HG03060 (cell line): ENCODE data around the gene KRT6B.
"Not testable (repeated sequence)": the region's sequence is repeated elsewhere in the genome, so short reads cannot be mapped to it uniquely, and the experiment has no call there.

Experiments
- ATAC-seq: cut with Tn5 transposase; IDR thresholded peaks from one replicate; pipeline ENCODE4 v1.9.1; 2021; ENCODE audit warnings: low read depth, moderate number of reproducible peaks; ENCODE audit not compliant: unreplicated experiment

The KRT6B gene

GRCh38 chr12:52415870-52416750 is 35.8 kb downstream of the KRT6B start:
- ATAC-seq, result no peak

GRCh38 chr12:52414936-52415335 is 37.0 kb downstream of the KRT6B start:
- no peak for ATAC-seq

GRCh38 chr12:52413782-52414345 is 38.1 kb downstream of the KRT6B start:
- ATAC-seq, result no peak

GRCh38 chr12:52413202-52413601 is 38.7 kb downstream of the KRT6B start:
- no peak for ATAC-seq

GRCh38 chr12:52411815-52412214 is 40.1 kb downstream of the KRT6B start:
- ATAC-seq, result no peak

- not testable (repeated sequence) for ATAC-seq
Observed at GRCh38 chr12:52410589-52411248, 41.2 kb downstream of the KRT6B start.

- no peak for ATAC-seq
Observed at GRCh38 chr12:52407918-52408317, 44.0 kb downstream of the KRT6B start.

- ATAC-seq, result no peak
Observed at GRCh38 chr12:52405922-52406385, 46.0 kb downstream of the KRT6B start, which contains the start of gene KRT82. Gene KRT82 (minus strand): TSS chr12:52406335. CDS start chr12:52406277, 58 bp downstream.

- no peak for ATAC-seq
Observed at GRCh38 chr12:52404951-52405350, 47.0 kb downstream of the KRT6B start.

GRCh38 chr12:52403561-52403960 is 48.4 kb downstream of the KRT6B start:
- ATAC-seq, result no peak

GRCh38 chr12:52402873-52403540 is 48.9 kb downstream of the KRT6B start:
- no peak for ATAC-seq

- ATAC-seq, result no peak
Observed at GRCh38 chr12:52402377-52402776, 49.6 kb downstream of the KRT6B start.

GRCh38 chr12:52401926-52402325 is 50.0 kb downstream of the KRT6B start:
- no peak for ATAC-seq

- ATAC-seq, result no peak
Observed at GRCh38 chr12:52401526-52401925, 50.4 kb downstream of the KRT6B start.

GRCh38 chr12:52400906-52401305 is 51.0 kb downstream of the KRT6B start:
- no peak for ATAC-seq

GRCh38 chr12:52399756-52400155 is 52.2 kb downstream of the KRT6B start:
- ATAC-seq, result no peak

- ATAC-seq, result no peak
Observed at GRCh38 chr12:52398176-52398575, 53.8 kb downstream of the KRT6B start.

- no peak for ATAC-seq
Observed at GRCh38 chr12:52396656-52397055, 55.3 kb downstream of the KRT6B start.
